HCT116 (cell line): Measurements from ENCODE around the gene NUDC. TPM values are rescaled to one million over a fixed set of nuclear protein-coding genes. Genes with fewer than 3 reads are reported as not detected.
"Not testable (repeated sequence)": the region's sequence is repeated elsewhere in the genome, so short reads cannot be mapped to it uniquely, and the experiment has no call there.

Source experiments
- ATAC-seq: fragments of 200-7000 bp; cut with Tn5 transposase; 2 replicates; pipeline ENCODE4 v1.9.1; 2020; ENCODE audit warnings: mild to moderate bottlenecking, moderate library complexity
- BruUV-seq: library from RNA; stranded (reverse); fragments of 400-500 nt; replicated peaks from 2 replicates; lab custom pipeline; 2021; lab: Mats Ljungman, UMichigan
- CTCF ChIA-PET: fragments of 300-600 bp; sonication (Branson Sonifier 250); formaldehyde crosslinking; loops from one replicate; lab custom pipeline; 2021; ENCODE audit warnings: antibody characterized with exemption; lab: Charles Lee
- POLR2A ChIA-PET: fragments of 300-600, 350-600 bp; sonication (Branson Sonifier 250); formaldehyde crosslinking; loops from one replicate; lab custom pipeline; 2021; ENCODE audit warnings: antibody characterized with exemption; lab: Charles Lee
- RAD21 ChIA-PET, 2 experiments: fragments of 300-600 bp; sonication (Branson Sonifier 250); formaldehyde crosslinking; loops; one replicate each; lab custom pipeline; 2023; ENCODE audit warnings: low total read pairs in 2 of 2; ENCODE audit not compliant: uncharacterized antibody in 2 of 2, unreplicated experiment in 2 of 2, low non-redundant PET in 1 of 2; lab: Charles Lee
- DNase-seq: peaks from one replicate; pipeline ENCODE4 v3.0.0-alpha.2; 2010; ENCODE audit warnings: low read depth, low spot score
- H2AFZ ChIP-seq: fragments of 200-600 bp; shearing (Covaris generic), sonication (generic); 2 replicates; pipeline ENCODE4 v1.6.1; 2017; ENCODE audit warnings: low read depth, mixed run types, mixed read lengths, antibody characterized with exemption, low read length; ENCODE audit not compliant: poor library complexity, severe bottlenecking
- H3K27ac ChIP-seq: 2 replicates; pipeline ENCODE4 v1.5.1; 2012; ENCODE audit warnings: low read depth, low read length
- H3K27me3 ChIP-seq: fragments of 200-600 bp; sonication (generic); 2 replicates; pipeline ENCODE4 v1.6.1; 2016; ENCODE audit warnings: mixed run types, low read length, mixed read lengths; ENCODE audit not compliant: insufficient read depth
- H3K36me3 ChIP-seq, 2 experiments: fragments of 200-500 bp in 1 of 2; fragments of 200-600 bp in 1 of 2; sonication (Bioruptor generic) in 1 of 2; sonication (generic) in 1 of 2; 2 replicates each; pipeline versions ENCODE4 v1.5.1 to v1.6.1; 2014 to 2016; ENCODE audit warnings: low read length in 2 of 2, inconsistent platforms in 1 of 2, mixed read lengths in 1 of 2, mixed run types in 1 of 2; ENCODE audit not compliant: insufficient read depth in 2 of 2, control insufficient read depth in 1 of 2
- H3K4me1 ChIP-seq, 2 experiments: fragments of 200-600 bp in 1 of 2; sonication (generic) in 1 of 2; 2 replicates each; pipeline versions ENCODE4 v1.5.1 to v1.6.1; 2012 to 2017; ENCODE audit warnings: low read length in 2 of 2, inconsistent platforms in 1 of 2, mild to moderate bottlenecking in 1 of 2, mixed read lengths in 1 of 2, mixed run types in 1 of 2, moderate library complexity in 1 of 2; ENCODE audit not compliant: insufficient read depth in 2 of 2, control insufficient read depth in 1 of 2
- H3K4me2 ChIP-seq: fragments of 200-600 bp; sonication (generic); 2 replicates; pipeline ENCODE4 v1.6.1; 2017; ENCODE audit warnings: mixed run types, low read length, mixed read lengths
- H3K4me3 ChIP-seq, 2 experiments: fragments of 200-600 bp in 1 of 2; sonication (generic) in 1 of 2; replicated peaks in 1 of 2; 2 replicates each; pipeline ENCODE4 v1.5.1; 2011 to 2016; ENCODE audit warnings: low read length in 2 of 2, control low read depth in 1 of 2, low read depth in 1 of 2, mild to moderate bottlenecking in 1 of 2, mixed read lengths in 1 of 2, mixed run types in 1 of 2
- H3K79me2 ChIP-seq: fragments of 200-600 bp; sonication (generic); 2 replicates; pipeline ENCODE4 v1.6.1; 2017; ENCODE audit warnings: mild to moderate bottlenecking, mixed run types, low read length, moderate library complexity, mixed read lengths; ENCODE audit not compliant: insufficient read depth
- H3K9ac ChIP-seq: fragments of 200-600 bp; sonication (generic); 2 replicates; pipeline ENCODE4 v1.6.1; 2016; ENCODE audit warnings: low read length, mixed read lengths
- H3K9me2 ChIP-seq: fragments of 200-600 bp; sonication (generic), shearing (Covaris generic); 2 replicates; pipeline ENCODE4 v1.6.1; 2017; ENCODE audit warnings: mixed run types, mild to moderate bottlenecking, moderate library complexity; ENCODE audit not compliant: insufficient read depth
- H3K9me3 ChIP-seq, 2 experiments: fragments of 200-500 bp in 1 of 2; fragments of 200-600 bp in 1 of 2; sonication (Bioruptor generic) in 1 of 2; sonication (generic) in 1 of 2; 2 replicates each; pipeline ENCODE4 v1.6.1; 2014 to 2017; ENCODE audit warnings: low read length in 2 of 2, mixed read lengths in 2 of 2, inconsistent platforms in 1 of 2, low read depth in 1 of 2, mild to moderate bottlenecking in 1 of 2, mixed run types in 1 of 2, moderate library complexity in 1 of 2; ENCODE audit not compliant: control insufficient read depth in 1 of 2, insufficient read depth in 1 of 2
- H4K20me1 ChIP-seq: fragments of 200-600 bp; sonication (generic), shearing (Covaris generic); 2 replicates; pipeline ENCODE4 v1.6.1; 2017; ENCODE audit warnings: mixed run types, mild to moderate bottlenecking, moderate library complexity; ENCODE audit not compliant: insufficient read depth
- CEBPB ChIP-seq: IDR thresholded peaks from 2 replicates; pipeline ENCODE4 v1.6.1; 2012; ENCODE audit warnings: low read depth
- EGR1 ChIP-seq: IDR thresholded peaks from 2 replicates; pipeline ENCODE4 v1.6.1; 2012; ENCODE audit warnings: low read depth
- EZH2 ChIP-seq: fragments of 200-600 bp; sonication (generic); IDR thresholded peaks from 2 replicates; pipeline ENCODE4 v1.6.1; 2017; ENCODE audit warnings: antibody characterized with exemption, mixed run types
- JUND ChIP-seq: IDR thresholded peaks from 2 replicates; pipeline ENCODE4 v1.6.1; 2012
- POLR2AphosphoS5 ChIP-seq: IDR thresholded peaks from 2 replicates; pipeline ENCODE4 v1.6.1; 2011; ENCODE audit warnings: mild to moderate bottlenecking, low read depth, low read length, moderate library complexity
- SP1 ChIP-seq: IDR thresholded peaks from 2 replicates; pipeline ENCODE4 v1.6.1; 2012; ENCODE audit warnings: low read depth
- TCF7L2 ChIP-seq: IDR thresholded peaks from 2 replicates; pipeline ENCODE4 v1.7.0; 2011; ENCODE audit warnings: borderline replicate concordance, inconsistent platforms; ENCODE audit not compliant: insufficient read depth, insufficient read length; ENCODE audit errors: extremely low read depth
- ZFX ChIP-seq: fragments of 450-650 bp; IDR thresholded peaks from 2 replicates; pipeline ENCODE4 v1.6.1; 2017
- intact Hi-C: fragments of 100-400 bp; cut with micrococcal nuclease; formaldehyde crosslinking; loops from 2 replicates; pipeline ENCODE4 v1.10.0; 2022
- total RNA-seq: library from RNA; stranded (reverse); gene quantifications from one replicate; pipeline ENCODE4 v1.2.1, GENCODE V29; 2021; ENCODE audit not compliant: unreplicated experiment
- TF ChIP-seq, protein P1 (sequence below): IDR thresholded peaks from 2 replicates; pipeline ENCODE4 v1.6.1; 2011; ENCODE audit warnings: mild to moderate bottlenecking, low read length, moderate library complexity; ENCODE audit not compliant: insufficient replicate concordance; ENCODE audit errors: extremely low read depth
- TF ChIP-seq, protein P2 (sequence below): IDR thresholded peaks from 2 replicates; pipeline ENCODE4 v1.6.1; 2012
- TF ChIP-seq, protein P3 (sequence below): IDR thresholded peaks from 2 replicates; pipeline ENCODE4 v1.6.1; 2012; ENCODE audit warnings: low read depth

Gene NUDC
- total RNA-seq, 1 experiment from 2014 or later = 119 TPM

DNA sequence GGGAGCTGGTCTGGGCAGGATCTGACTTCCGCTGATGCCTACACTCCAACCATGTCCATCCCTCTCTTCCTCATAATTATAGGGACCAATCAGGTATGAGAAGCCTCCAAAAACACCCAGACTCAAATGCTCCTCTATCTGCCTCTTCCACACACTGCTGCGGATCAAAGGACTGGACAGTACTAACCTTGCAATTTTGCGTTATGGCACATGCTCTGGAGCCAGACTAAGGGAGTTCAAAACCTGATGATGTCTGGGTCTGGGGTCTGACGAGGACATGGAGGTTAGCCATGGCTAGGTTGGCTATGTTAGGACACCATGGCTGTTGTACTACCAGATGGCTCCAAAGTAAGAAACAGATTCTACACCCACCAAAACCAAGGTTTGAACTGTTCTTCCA is 41.8 kb upstream of the NUDC start:
- H3K4me2 ChIP-seq = no peak overlapping the region
- ChIA-PET CTCF (interaction anchor here (0.9 to 1.8 kb wide), 3 partner anchors 11 to 70 kb away, joined by 4 to 10 read pairs (median 4); partner anchors contain the start of gene GPN2), POLR2A (interaction anchor here (1.7 kb wide), 1 partner anchor 22 kb away, joined by 3 read pairs; no protein-coding TSS in a partner anchor), RAD21 (no interaction called here)
- H4K20me1 ChIP-seq = no peaks in the 10 kb centered on the region
- H3K4me3 ChIP-seq = no peak overlapping the region
- peaks cover 33 to 35% of the 10 kb centered on the region in 2 experiments; a peak in 3 of 4 replicates for H3K36me3 ChIP-seq
- no peaks in the 10 kb centered on the region for H3K9me2 ChIP-seq
- H3K9me3 ChIP-seq = no peaks in the 10 kb centered on the region
- DNase-seq (no peak), ATAC-seq (no peak)
- H3K27ac ChIP-seq = no peak overlapping the region
- intact Hi-C loops = loop anchor here (2.0 kb wide), 1 partner anchor 277 kb away; no protein-coding TSS in a partner anchor
- TF ChIP-seq EZH2 = no peak
- no peak for TF ChIP-seq JUND
- TF ChIP-seq, protein P1, sequence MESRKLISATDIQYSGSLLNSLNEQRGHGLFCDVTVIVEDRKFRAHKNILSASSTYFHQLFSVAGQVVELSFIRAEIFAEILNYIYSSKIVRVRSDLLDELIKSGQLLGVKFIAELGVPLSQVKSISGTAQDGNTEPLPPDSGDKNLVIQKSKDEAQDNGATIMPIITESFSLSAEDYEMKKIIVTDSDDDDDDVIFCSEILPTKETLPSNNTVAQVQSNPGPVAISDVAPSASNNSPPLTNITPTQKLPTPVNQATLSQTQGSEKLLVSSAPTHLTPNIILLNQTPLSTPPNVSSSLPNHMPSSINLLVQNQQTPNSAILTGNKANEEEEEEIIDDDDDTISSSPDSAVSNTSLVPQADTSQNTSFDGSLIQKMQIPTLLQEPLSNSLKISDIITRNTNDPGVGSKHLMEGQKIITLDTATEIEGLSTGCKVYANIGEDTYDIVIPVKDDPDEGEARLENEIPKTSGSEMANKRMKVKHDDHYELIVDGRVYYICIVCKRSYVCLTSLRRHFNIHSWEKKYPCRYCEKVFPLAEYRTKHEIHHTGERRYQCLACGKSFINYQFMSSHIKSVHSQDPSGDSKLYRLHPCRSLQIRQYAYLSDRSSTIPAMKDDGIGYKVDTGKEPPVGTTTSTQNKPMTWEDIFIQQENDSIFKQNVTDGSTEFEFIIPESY = no peak
- TF ChIP-seq, protein P2, sequence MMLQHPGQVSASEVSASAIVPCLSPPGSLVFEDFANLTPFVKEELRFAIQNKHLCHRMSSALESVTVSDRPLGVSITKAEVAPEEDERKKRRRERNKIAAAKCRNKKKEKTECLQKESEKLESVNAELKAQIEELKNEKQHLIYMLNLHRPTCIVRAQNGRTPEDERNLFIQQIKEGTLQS = no peak
- TF ChIP-seq SP1 = no peak
- no peak for TF ChIP-seq EGR1
- no peak for TF ChIP-seq ZFX
- TF ChIP-seq, protein P3, sequence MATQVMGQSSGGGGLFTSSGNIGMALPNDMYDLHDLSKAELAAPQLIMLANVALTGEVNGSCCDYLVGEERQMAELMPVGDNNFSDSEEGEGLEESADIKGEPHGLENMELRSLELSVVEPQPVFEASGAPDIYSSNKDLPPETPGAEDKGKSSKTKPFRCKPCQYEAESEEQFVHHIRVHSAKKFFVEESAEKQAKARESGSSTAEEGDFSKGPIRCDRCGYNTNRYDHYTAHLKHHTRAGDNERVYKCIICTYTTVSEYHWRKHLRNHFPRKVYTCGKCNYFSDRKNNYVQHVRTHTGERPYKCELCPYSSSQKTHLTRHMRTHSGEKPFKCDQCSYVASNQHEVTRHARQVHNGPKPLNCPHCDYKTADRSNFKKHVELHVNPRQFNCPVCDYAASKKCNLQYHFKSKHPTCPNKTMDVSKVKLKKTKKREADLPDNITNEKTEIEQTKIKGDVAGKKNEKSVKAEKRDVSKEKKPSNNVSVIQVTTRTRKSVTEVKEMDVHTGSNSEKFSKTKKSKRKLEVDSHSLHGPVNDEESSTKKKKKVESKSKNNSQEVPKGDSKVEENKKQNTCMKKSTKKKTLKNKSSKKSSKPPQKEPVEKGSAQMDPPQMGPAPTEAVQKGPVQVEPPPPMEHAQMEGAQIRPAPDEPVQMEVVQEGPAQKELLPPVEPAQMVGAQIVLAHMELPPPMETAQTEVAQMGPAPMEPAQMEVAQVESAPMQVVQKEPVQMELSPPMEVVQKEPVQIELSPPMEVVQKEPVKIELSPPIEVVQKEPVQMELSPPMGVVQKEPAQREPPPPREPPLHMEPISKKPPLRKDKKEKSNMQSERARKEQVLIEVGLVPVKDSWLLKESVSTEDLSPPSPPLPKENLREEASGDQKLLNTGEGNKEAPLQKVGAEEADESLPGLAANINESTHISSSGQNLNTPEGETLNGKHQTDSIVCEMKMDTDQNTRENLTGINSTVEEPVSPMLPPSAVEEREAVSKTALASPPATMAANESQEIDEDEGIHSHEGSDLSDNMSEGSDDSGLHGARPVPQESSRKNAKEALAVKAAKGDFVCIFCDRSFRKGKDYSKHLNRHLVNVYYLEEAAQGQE = no peak
- no peak for TF ChIP-seq POLR2AphosphoS5
- no peak for TF ChIP-seq TCF7L2
- no peak for TF ChIP-seq CEBPB
- no peak overlapping the region for H3K9ac ChIP-seq
- peaks cover 10% of the 10 kb centered on the region for H3K79me2 ChIP-seq
- BruUV-seq = no TSS peak
- peaks cover 0 to 22% of the 10 kb centered on the region in 2 experiments; a peak in 2 of 4 replicates for H3K4me1 ChIP-seq
- no peak overlapping the region for H2AFZ ChIP-seq
- no peaks in the 10 kb centered on the region for H3K27me3 ChIP-seq

DNA sequence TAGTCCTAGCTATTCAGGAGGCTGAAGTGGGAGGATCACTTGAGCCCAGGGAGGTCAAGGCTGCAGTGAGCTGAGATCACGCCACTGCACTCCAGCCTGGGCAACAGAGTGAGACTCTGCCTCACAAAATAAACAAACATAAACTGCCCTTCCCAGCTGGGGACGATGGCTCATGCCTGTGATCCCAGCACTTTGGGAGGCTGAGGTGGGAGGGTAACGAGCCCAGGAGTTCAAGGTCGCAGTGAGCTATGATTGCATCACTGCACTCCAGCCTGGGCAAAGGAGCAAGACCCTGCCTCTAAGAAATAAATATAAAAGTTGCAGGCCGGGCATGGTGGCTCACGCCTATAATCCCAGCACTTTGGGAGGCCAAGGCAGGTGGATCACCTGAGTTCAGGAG is 39.9 kb upstream of the NUDC start:
- POLR2A ChIA-PET = interaction anchor here (1.0 to 1.7 kb wide), 2 partner anchors 9 to 17 kb away, joined by 4 to 5 read pairs; partner anchors contain the start of gene GPN2

More for the DNA sequence above, 39.9 kb upstream of the NUDC start:
- H3K9ac ChIP-seq, H4K20me1 ChIP-seq, H3K9me2 ChIP-seq, H2AFZ ChIP-seq, intact Hi-C loops, H3K27ac ChIP-seq, H3K27me3 ChIP-seq, H3K9me3 ChIP-seq, H3K4me2 ChIP-seq, H3K4me3 ChIP-seq, BruUV-seq, ATAC-seq, CTCF ChIA-PET, DNase-seq: not testable (repeated sequence)
- RAD21 ChIA-PET = interaction anchor here in 1 of 2 experiments (1.4 kb wide), 1 partner anchor 9 kb away, joined by 3 read pairs; the partner anchor contains the start of gene GPN2
- H3K4me1 ChIP-seq = peaks cover 0 to 13% of the 10 kb centered on the region in 2 experiments; a peak in 1 of 4 replicates
- peaks cover 22% of the 10 kb centered on the region for H3K79me2 ChIP-seq
- peaks cover 44 to 46% of the 10 kb centered on the region in 2 experiments for H3K36me3 ChIP-seq
